ENCODE measurements around the gene CAND2.
"Not testable (repeated sequence)": the region's sequence is repeated elsewhere in the genome, so short reads cannot be mapped to it uniquely, and the experiment has no call there.

- not testable (repeated sequence) for TF ChIP-seq POLR2A (IDR thresholded peaks at IDR 0.05; ENCODE audit: low read depth, low read length); TAF1 (IDR thresholded peaks at IDR 0.05; ENCODE audit: borderline replicate concordance, low read depth, low read length); POLR2AphosphoS5 (IDR thresholded peaks at IDR 0.05; ENCODE audit: low read depth, low read length)
Observed at GRCh38 chr3:12853847-12854246, 57.4 kb downstream of the CAND2 start.

Measured in GM12892 (cell line).